ENCODE results near the gene NEDD4L.

Gene NEDD4L

GRCh38 chr18:58208207-58208932 is 164.3 kb downstream of the NEDD4L start:
- DNase-seq (ENCODE audit: low read depth in 3 of 3) = no peak

- no peak for DNase-seq (ENCODE audit: low read depth in 3 of 3)
Observed at GRCh38 chr18:58209326-58209725, 165.3 kb downstream of the NEDD4L start.

GRCh38 chr18:58211510-58211909 is 167.5 kb downstream of the NEDD4L start:
- no peak for DNase-seq (ENCODE audit: low read depth in 3 of 3)

- DNase-seq (ENCODE audit: low read depth in 3 of 3) = no peak
Observed at GRCh38 chr18:58212274-58212673, 168.2 kb downstream of the NEDD4L start.

- no peak for DNase-seq (ENCODE audit: low read depth in 3 of 3)
Observed at GRCh38 chr18:58213440-58213839, 169.4 kb downstream of the NEDD4L start.

GRCh38 chr18:58215011-58215410 is 171.0 kb downstream of the NEDD4L start:
- no peak for DNase-seq (ENCODE audit: low read depth in 3 of 3)

GRCh38 chr18:58216071-58216481 is 172.1 kb downstream of the NEDD4L start:
- DNase-seq (ENCODE audit: low read depth in 3 of 3) = no peak

- DNase-seq (ENCODE audit: low read depth in 3 of 3) = no peak
Observed at GRCh38 chr18:58217052-58217451, 173.0 kb downstream of the NEDD4L start.

- no peak for DNase-seq (ENCODE audit: low read depth in 3 of 3)
Observed at GRCh38 chr18:58218117-58218516, 174.1 kb downstream of the NEDD4L start.

- DNase-seq (ENCODE audit: low read depth in 3 of 3) = no peak
Observed at GRCh38 chr18:58221060-58221725, 177.2 kb downstream of the NEDD4L start.

GRCh38 chr18:58222432-58223125 is 178.6 kb downstream of the NEDD4L start:
- DNase-seq (ENCODE audit: low read depth in 3 of 3) = no peak

GRCh38 chr18:58223717-58224424 is 179.8 kb downstream of the NEDD4L start:
- DNase-seq (ENCODE audit: low read depth in 3 of 3) = no peak

- no peak for DNase-seq (ENCODE audit: low read depth in 3 of 3)
Observed at GRCh38 chr18:58224425-58224750, 180.4 kb downstream of the NEDD4L start.

- DNase-seq (ENCODE audit: low read depth in 3 of 3) = peak; percentile 18 to 33 (median 19)
Observed at GRCh38 chr18:58225101-58225500, 181.1 kb downstream of the NEDD4L start.

GRCh38 chr18:58226429-58226828 is 182.4 kb downstream of the NEDD4L start:
- no peak for DNase-seq (ENCODE audit: low read depth in 3 of 3)

GRCh38 chr18:58227361-58227930 is 183.4 kb downstream of the NEDD4L start:
- no peak for DNase-seq (ENCODE audit: low read depth in 3 of 3)

GRCh38 chr18:58228176-58228575 is 184.2 kb downstream of the NEDD4L start:
- no peak for DNase-seq (ENCODE audit: low read depth in 3 of 3)

- DNase-seq (ENCODE audit: low read depth in 3 of 3) = no peak
Observed at GRCh38 chr18:58228762-58229161, 184.7 kb downstream of the NEDD4L start.

GRCh38 chr18:58229162-58229561 is 185.1 kb downstream of the NEDD4L start:
- DNase-seq (ENCODE audit: low read depth in 3 of 3) = no peak

- DNase-seq (ENCODE audit: low read depth in 3 of 3) = no peak
Observed at GRCh38 chr18:58230438-58231179, 186.6 kb downstream of the NEDD4L start.

- DNase-seq (ENCODE audit: low read depth in 3 of 3) = no peak
Observed at GRCh38 chr18:58231930-58232329, 187.9 kb downstream of the NEDD4L start.
